Measurements from ENCODE around the gene ZNF669.

ZNF669 gene

GRCh38 chr1:247085310-247085709, 18.8 kb downstream of the ZNF669 start:
- DNase-seq (ENCODE audit: low spot score) = no peak
- in situ Hi-C loops (cut with MboI; ENCODE audit: low sequenced_read_pairs, unreplicated experiment) = no loop called here
- TF ChIP-seq, protein P1, sequence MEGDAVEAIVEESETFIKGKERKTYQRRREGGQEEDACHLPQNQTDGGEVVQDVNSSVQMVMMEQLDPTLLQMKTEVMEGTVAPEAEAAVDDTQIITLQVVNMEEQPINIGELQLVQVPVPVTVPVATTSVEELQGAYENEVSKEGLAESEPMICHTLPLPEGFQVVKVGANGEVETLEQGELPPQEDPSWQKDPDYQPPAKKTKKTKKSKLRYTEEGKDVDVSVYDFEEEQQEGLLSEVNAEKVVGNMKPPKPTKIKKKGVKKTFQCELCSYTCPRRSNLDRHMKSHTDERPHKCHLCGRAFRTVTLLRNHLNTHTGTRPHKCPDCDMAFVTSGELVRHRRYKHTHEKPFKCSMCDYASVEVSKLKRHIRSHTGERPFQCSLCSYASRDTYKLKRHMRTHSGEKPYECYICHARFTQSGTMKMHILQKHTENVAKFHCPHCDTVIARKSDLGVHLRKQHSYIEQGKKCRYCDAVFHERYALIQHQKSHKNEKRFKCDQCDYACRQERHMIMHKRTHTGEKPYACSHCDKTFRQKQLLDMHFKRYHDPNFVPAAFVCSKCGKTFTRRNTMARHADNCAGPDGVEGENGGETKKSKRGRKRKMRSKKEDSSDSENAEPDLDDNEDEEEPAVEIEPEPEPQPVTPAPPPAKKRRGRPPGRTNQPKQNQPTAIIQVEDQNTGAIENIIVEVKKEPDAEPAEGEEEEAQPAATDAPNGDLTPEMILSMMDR (IDR thresholded peaks at IDR 0.05; ENCODE audit: borderline replicate concordance, control extremely low read depth, extremely low read depth, insufficient read depth, missing control alignments) = no peak

- no peak for DNase-seq (ENCODE audit: low spot score)
- TF ChIP-seq, protein P1 (IDR thresholded peaks at IDR 0.05; ENCODE audit: borderline replicate concordance, control extremely low read depth, extremely low read depth, insufficient read depth, missing control alignments) = no peak
- in situ Hi-C loops (cut with MboI; ENCODE audit: low sequenced_read_pairs, unreplicated experiment) = no loop called here
These were observed 19.4 kb downstream of the ZNF669 start for GRCh38 chr1:247084771-247085170.

DNA sequence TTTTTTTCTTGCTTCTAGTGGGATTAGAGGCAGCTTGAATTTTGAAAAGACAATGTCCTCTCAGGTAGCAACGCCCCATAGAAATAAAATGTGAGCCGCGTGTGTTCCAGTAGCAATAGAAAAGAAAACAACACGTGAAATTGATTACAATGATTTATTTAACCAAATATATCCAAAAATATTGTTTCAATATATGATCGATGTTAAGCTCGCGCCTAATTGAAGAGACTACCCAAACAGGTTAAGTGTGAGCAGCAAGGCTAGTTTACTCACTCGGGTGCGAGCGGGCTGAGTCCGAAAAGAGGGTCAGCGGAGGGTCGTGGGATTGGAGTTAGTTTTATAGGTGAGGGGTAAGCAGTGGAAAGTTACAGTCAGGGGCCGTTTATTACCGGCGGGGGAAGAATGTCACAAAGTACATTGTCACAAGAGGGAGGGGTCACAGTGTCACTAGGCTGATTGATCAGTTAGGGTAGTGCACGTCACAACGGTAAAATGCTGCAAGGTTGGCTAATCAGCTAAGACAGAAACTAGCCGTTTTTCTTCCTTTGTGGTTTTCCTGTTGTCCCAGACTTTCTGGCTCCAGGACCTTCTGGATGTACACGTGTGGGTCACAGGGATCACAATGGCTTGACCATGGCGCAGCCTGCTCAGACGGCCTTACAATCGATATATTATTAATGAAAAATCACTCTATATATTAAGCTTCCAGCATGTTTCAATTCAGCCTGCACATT, 24.8 kb downstream of the ZNF669 start:
- TF ChIP-seq, protein P1 (IDR thresholded peaks at IDR 0.05; ENCODE audit: borderline replicate concordance, control extremely low read depth, extremely low read depth, insufficient read depth, missing control alignments) = no peak
- in situ Hi-C loops (cut with MboI; ENCODE audit: low sequenced_read_pairs, unreplicated experiment) = no loop called here
- no peak for DNase-seq (ENCODE audit: low spot score)

DNA sequence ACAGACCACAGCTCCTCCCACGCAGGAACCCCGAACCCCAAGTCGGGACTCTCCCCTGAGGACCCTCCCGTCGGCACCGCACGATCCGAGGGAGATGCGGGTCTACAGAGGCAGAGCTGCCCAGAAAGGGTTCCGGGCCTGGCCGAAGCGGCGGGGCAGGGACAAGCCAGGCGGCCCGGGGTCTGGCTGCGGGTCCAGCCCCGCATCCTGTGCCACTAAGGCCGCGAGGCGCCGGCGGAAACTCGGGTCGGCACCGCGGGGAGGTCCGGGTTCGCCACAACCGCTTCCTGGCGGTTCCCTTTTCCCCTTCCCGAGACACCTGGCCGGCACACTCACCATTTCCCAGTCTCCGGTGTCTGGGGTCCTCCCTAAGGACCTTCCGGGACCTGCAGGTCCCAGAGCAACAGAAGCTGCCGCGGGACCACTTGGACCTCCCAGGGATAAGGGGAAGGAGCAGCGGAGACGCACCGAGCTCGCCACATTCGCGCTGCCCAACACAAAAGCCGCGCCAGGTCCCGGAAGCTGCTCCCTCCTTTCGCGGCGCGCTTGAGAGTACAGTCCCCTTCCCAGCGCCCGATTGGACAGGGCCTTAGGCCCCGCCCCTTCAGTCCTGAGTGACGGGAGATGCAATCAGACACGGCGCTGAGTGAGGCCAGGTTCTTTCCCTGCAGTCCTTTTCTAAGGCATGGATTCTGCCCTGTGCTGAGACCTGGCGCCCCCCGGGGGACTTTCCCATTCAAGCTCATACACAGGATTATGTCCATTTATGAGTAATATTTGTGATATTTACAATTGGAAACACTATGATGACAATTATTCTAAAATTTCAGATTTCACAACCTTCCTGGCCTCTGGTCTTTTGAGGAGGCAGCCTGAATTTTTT, 25.7 kb downstream of the ZNF669 start, which contains the start of gene ZNF670:
Gene ZNF670 (minus strand): TSS at position 554 of the 883 bp plus-strand sequence. CDS start 215 bp downstream, at position 339.
- TF ChIP-seq, protein P1 (IDR thresholded peaks at IDR 0.05; ENCODE audit: borderline replicate concordance, control extremely low read depth, extremely low read depth, insufficient read depth, missing control alignments) = no peak
- in situ Hi-C loops (cut with MboI; ENCODE audit: low sequenced_read_pairs, unreplicated experiment) = no loop called here
- DNase-seq (ENCODE audit: low spot score) = peak; percentile 95

- DNase-seq (ENCODE audit: low spot score) = no peak
- TF ChIP-seq, protein P1 (IDR thresholded peaks at IDR 0.05; ENCODE audit: borderline replicate concordance, control extremely low read depth, extremely low read depth, insufficient read depth, missing control alignments) = no peak
- in situ Hi-C loops (cut with MboI; ENCODE audit: low sequenced_read_pairs, unreplicated experiment) = no loop called here
These were observed 26.3 kb downstream of the ZNF669 start for GRCh38 chr1:247077876-247078257.

DNA sequence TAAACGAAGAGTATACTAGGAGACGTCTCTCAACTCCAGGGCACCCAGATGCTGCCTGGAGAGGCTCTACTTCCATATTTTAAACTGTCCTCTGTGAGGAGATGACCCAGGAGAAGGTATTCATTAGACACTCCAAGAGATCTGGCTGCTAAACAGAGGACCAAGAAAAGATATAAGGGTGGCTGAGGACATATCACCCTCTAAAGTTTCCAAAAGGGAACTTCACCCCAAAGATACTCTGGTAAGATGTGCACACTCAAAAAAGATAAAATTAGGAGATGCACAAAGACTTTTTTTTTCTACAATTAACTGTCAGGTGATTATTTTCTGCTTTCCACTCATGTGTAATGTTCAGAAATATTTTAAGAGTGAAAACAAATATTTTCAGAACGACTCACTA, 26.9 kb downstream of the ZNF669 start:
- no peak for DNase-seq (ENCODE audit: low spot score)
- in situ Hi-C loops (cut with MboI; ENCODE audit: low sequenced_read_pairs, unreplicated experiment) = no loop called here
- TF ChIP-seq, protein P1 (IDR thresholded peaks at IDR 0.05; ENCODE audit: borderline replicate concordance, control extremely low read depth, extremely low read depth, insufficient read depth, missing control alignments) = no peak
